Activated naive CD8-positive, alpha-beta T cell treated with anti-CD3 and anti-CD28 coated beads for 36 hours (primary cell): ENCODE results near the gene CCT4. TPM values are rescaled to one million over a fixed set of nuclear protein-coding genes. Genes with fewer than 3 reads are reported as not detected.
"Not testable (repeated sequence)": the region's sequence is repeated elsewhere in the genome, so short reads cannot be mapped to it uniquely, and the experiment has no call there.

Experiments used
- DNase-seq: peaks from one replicate; pipeline ENCODE4 v3.0.0; 2021
- H3K27ac Mint-ChIP-seq: one replicate; pipeline ENCODE4 v1.8.0; 2022; ENCODE audit warnings: mild to moderate bottlenecking, moderate library complexity, mixed read lengths
- H3K27me3 Mint-ChIP-seq: one replicate; pipeline ENCODE4 v1.8.0; 2022; ENCODE audit warnings: mild to moderate bottlenecking, mixed read lengths
- H3K36me3 Mint-ChIP-seq: one replicate; pipeline ENCODE4 v1.8.0; 2021; ENCODE audit warnings: mild to moderate bottlenecking, mixed read lengths
- H3K4me1 Mint-ChIP-seq: one replicate; pipeline ENCODE4 v1.8.0; 2021; ENCODE audit warnings: mixed read lengths
- H3K4me3 Mint-ChIP-seq: one replicate; pipeline ENCODE4 v1.8.0; 2022; ENCODE audit warnings: mild to moderate bottlenecking, moderate library complexity, mixed read lengths
- H3K9me3 Mint-ChIP-seq: one replicate; pipeline ENCODE4 v1.8.0; 2022; ENCODE audit warnings: mixed read lengths
- total RNA-seq, 2 experiments: library from RNA; stranded (reverse); gene quantifications; one replicate each; pipeline ENCODE4 v1.2.3, GENCODE V29; 2021

The CCT4 gene
- total RNA-seq, 2 experiments from 2014 or later = 389 to 409 TPM

- peak within 1 kb of the TSS; percentile 87 for H3K4me3 Mint-ChIP-seq
- H3K9me3 Mint-ChIP-seq = no peaks in the 10 kb centered on the region
- H3K4me1 Mint-ChIP-seq = peaks cover 21% of the 10 kb centered on the region
- peak within 1 kb of the TSS; percentile 96 for H3K27ac Mint-ChIP-seq
- no peaks in the 10 kb centered on the region for H3K27me3 Mint-ChIP-seq
- H3K36me3 Mint-ChIP-seq = peaks cover 14% of the 10 kb centered on the region
- peak; percentile 87 for DNase-seq
These were observed 34.5 kb downstream of the CCT4 start, which contains the start of gene FAM161A for GRCh38 chr2:61853847-61854563. TSS of gene FAM161A (minus strand) at chr2:61854060. CDS start at chr2:61854041, 19 bp downstream.

DNA sequence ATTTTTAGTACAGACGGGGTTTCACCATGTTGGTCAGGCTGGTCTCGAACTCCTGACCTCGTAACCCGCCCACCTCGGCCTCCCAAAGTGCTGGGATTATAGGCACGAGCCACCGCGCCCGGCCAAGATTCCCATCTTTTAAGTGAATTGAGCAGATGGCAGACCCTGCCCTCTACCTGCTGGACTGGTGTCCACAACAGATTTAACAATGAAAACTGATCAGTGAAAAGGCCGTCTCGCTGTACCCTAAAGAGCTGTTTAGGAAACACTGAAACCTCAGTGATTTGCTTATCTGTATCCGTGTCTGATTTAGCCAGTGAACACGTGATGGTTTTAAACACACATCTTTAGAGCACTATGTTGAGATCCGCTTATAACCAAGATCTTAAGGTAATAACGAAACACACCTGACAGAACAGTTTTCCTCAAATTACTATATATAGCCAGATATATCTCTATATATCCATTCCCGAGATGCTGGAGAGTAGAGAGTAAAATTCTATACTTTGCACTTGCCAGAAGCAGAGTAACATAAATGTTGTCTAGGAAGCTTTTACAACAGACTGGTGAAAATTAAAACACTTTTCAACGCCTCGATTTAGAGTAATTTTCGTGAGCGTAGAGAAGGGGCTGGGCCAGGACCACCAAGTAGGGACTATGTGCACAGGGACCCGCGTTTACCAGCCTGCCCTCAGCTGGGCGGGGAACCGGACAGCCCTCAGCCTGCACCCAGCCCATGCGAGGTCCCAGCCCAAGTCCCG is 35.2 kb downstream of the CCT4 start:
- no peaks in the 10 kb centered on the region for H3K9me3 Mint-ChIP-seq
- peak overlapping the region; percentile 96 for H3K27ac Mint-ChIP-seq
- peaks cover 10% of the 10 kb centered on the region for H3K36me3 Mint-ChIP-seq
- H3K4me3 Mint-ChIP-seq = peak overlapping the region; percentile 87
- no peak for DNase-seq
- peaks cover 21% of the 10 kb centered on the region for H3K4me1 Mint-ChIP-seq
- no peaks in the 10 kb centered on the region for H3K27me3 Mint-ChIP-seq

- DNase-seq, H3K9me3 Mint-ChIP-seq, H3K4me3 Mint-ChIP-seq, H3K27me3 Mint-ChIP-seq, H3K27ac Mint-ChIP-seq, H3K36me3 Mint-ChIP-seq: not testable (repeated sequence)
- H3K4me1 Mint-ChIP-seq = peaks cover 18% of the 10 kb centered on the region
These were observed 37.2 kb downstream of the CCT4 start for GRCh38 chr2:61851270-61851669.

DNA sequence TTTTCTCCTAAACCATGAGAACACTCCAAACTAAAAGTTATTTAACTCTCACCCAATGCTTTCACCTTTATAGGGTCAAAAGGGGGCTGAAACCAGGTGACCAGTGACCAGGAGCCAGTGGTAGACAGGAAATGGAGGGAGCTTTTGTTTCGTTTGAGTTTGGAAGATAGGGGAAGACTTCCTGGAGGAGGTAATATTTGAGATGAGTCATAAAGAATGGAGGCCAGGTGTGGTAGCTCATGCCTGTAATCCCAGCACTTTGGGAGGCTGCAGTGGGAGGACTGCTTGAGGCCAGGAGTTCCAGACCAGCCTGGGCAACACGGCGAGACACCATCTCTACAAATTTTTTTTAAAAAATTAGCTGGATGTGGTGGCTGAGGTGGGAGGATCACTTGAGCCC is 43.1 kb downstream of the CCT4 start:
- DNase-seq = no peak
- Mint-ChIP-seq H3K27ac (no peak overlapping the region), H3K4me3 (no peak overlapping the region), H3K9me3 (no peaks in the 10 kb centered on the region), H3K27me3 (no peaks in the 10 kb centered on the region), H3K4me1 (no peaks in the 10 kb centered on the region), H3K36me3 (no peaks in the 10 kb centered on the region)

- Mint-ChIP-seq H3K4me3 (no peak overlapping the region), H3K27ac (no peak overlapping the region), H3K27me3 (no peaks in the 10 kb centered on the region), H3K4me1 (no peaks in the 10 kb centered on the region), H3K9me3 (no peaks in the 10 kb centered on the region), H3K36me3 (peaks cover 2% of the 10 kb centered on the region)
- no peak for DNase-seq
These were observed 47.2 kb downstream of the CCT4 start for GRCh38 chr2:61841286-61841685.

GRCh38 chr2:61834893-61835292 is 53.6 kb downstream of the CCT4 start:
- Mint-ChIP-seq H3K4me1 (no peaks in the 10 kb centered on the region), H3K27ac (no peak overlapping the region), H3K9me3 (peaks cover 1% of the 10 kb centered on the region), H3K4me3 (no peak overlapping the region), H3K27me3 (no peaks in the 10 kb centered on the region), H3K36me3 (peaks cover 7% of the 10 kb centered on the region)
- DNase-seq = no peak

GRCh38 chr2:61833971-61834370 is 54.5 kb downstream of the CCT4 start:
- H3K4me1 Mint-ChIP-seq = no peaks in the 10 kb centered on the region
- H3K9me3 Mint-ChIP-seq = peaks cover 1% of the 10 kb centered on the region
- no peaks in the 10 kb centered on the region for H3K27me3 Mint-ChIP-seq
- no peak for DNase-seq
- H3K27ac Mint-ChIP-seq = no peak overlapping the region
- peaks cover 7% of the 10 kb centered on the region for H3K36me3 Mint-ChIP-seq
- H3K4me3 Mint-ChIP-seq = no peak overlapping the region

DNA sequence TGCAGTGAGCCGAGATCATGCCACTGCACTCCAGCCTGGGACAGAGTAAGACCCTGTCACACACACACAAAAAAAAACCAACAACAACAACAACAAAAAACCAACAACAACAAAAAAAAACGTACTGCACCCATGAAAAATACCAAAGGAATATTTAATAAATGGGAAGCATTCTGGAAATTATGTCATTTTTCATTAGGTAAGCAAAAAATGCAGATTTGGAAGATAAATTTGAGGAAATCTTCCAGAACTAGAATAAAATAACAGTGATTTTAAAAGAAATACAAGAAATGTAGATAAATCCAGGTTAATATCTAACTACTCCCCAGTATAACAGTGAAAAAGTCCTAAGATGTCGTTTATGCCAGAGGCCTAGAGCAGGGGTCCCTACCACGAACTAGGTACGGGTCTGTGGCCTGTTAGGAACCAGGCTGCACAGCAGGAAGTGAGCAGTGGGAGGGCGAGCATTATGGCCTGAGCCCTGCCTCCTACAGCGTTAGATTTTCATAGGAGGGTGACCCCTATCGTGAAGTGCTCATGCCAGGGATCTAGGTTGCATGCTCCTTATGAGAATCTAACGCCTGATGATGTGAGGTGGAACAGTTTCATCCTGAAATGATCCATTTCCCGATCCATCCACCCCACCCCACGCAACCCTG is 56.1 kb downstream of the CCT4 start:
- Mint-ChIP-seq H3K9me3 (peaks cover 1% of the 10 kb centered on the region), H3K36me3 (peaks cover 7% of the 10 kb centered on the region), H3K27ac (no peak overlapping the region)

DNA sequence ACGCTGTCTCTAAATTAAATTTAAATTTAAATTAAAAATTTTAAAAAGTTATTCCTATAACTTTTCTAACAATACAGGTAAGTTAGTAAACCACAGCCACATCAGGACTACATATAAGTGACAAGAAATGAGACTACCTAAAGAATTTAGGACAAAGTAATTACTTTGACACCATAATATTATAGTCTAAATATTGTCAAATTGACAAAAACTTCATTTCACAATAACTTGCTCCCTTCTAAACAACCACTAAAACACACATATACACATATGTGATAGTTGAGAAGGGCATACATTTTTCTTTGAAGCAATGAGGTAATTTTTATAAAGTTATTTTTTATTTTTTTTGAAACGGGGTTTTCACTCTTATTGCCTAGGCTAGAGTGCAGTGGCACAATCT is 66.2 kb downstream of the CCT4 start:
- H3K36me3 Mint-ChIP-seq = peaks cover 3% of the 10 kb centered on the region

More for the DNA sequence above, 56.1 kb downstream of the CCT4 start:
- no peak for DNase-seq
- Mint-ChIP-seq H3K4me3 (no peak overlapping the region), H3K27me3 (no peaks in the 10 kb centered on the region), H3K4me1 (no peaks in the 10 kb centered on the region)

More for the DNA sequence above, 66.2 kb downstream of the CCT4 start:
- H3K4me3 Mint-ChIP-seq = no peak overlapping the region
- DNase-seq = no peak
- no peaks in the 10 kb centered on the region for H3K27me3 Mint-ChIP-seq
- no peaks in the 10 kb centered on the region for H3K9me3 Mint-ChIP-seq
- H3K4me1 Mint-ChIP-seq = no peaks in the 10 kb centered on the region
- no peak overlapping the region for H3K27ac Mint-ChIP-seq

Other genes starting within 250 kb of the CCT4 start
- gene FAM161A, start 34.6 kb downstream of the CCT4 start, total RNA-seq = 1 to 10 TPM; 6.0 to 7.0 TPM
- gene COMMD1, start 17.0 kb upstream of the CCT4 start, total RNA-seq = 10 to 100 TPM; 29.1 to 31.8 TPM